Nephron progenitor cell (in vitro differentiated cells): ENCODE data around the gene PRR29.

Experiments
- DNase-seq: peaks from one replicate; pipeline ENCODE4 v3.0.0; 2021
- H3K27ac Mint-ChIP-seq: 2 replicates; pipeline ENCODE4 v1.8.0; 2021; ENCODE audit warnings: mild to moderate bottlenecking, moderate library complexity, mixed read lengths
- H3K27me3 Mint-ChIP-seq: 2 replicates; pipeline ENCODE4 v1.8.0; 2021; ENCODE audit warnings: mild to moderate bottlenecking, low read depth, mixed read lengths; ENCODE audit not compliant: poor library complexity
- H3K36me3 Mint-ChIP-seq: 2 replicates; pipeline ENCODE4 v1.8.0; 2021; ENCODE audit warnings: low read depth, mixed read lengths
- H3K4me1 Mint-ChIP-seq: 2 replicates; pipeline ENCODE4 v1.8.0; 2021; ENCODE audit warnings: mixed read lengths
- H3K4me3 Mint-ChIP-seq: 2 replicates; pipeline ENCODE4 v1.8.0; 2021; ENCODE audit warnings: mild to moderate bottlenecking, moderate library complexity, mixed read lengths
- H3K9me3 Mint-ChIP-seq: 2 replicates; pipeline ENCODE4 v1.8.0; 2021; ENCODE audit warnings: mild to moderate bottlenecking, moderate library complexity, mixed read lengths
- TF ChIP-seq, protein P1 (sequence below): fragments of 200-600 bp; sonication (generic); IDR thresholded peaks from 2 replicates; pipeline ENCODE4 v1.5.0; 2021; ENCODE audit warnings: antibody characterized with exemption

The PRR29 gene

DNA sequence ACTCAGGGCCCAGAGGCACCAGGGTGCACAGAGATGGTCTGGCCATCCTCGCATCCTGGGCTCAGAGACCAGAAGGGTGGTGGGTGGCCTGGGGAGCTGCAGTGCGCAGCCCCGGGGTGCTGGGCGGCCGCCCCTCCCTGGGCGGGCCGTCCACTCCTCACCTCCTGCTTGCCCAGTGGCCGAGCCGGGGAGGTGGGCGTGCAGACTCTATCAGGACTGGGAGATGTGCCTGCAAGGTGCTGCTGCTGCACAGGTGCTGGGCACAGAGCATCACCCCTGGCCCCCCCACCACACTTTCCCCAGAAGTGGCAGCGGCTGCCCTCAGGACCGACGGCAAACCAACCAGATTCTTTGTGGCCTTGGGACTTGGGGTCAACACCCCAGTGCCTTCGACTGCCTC is 25.4 kb upstream of the PRR29 start, which contains the start of gene SCN4A:
TSS of gene SCN4A (minus strand) at position 123 of the 400 bp plus-strand sequence. CDS start at position 46, 77 bp downstream.
- Mint-ChIP-seq H3K36me3 (no peaks in the 10 kb centered on the region), H3K27me3 (peaks cover 10% of the 10 kb centered on the region), H3K9me3 (no peaks in the 10 kb centered on the region), H3K27ac (no peak within 1 kb of the TSS), H3K4me1 (peaks cover 17% of the 10 kb centered on the region), H3K4me3 (no peak within 1 kb of the TSS)
- TF ChIP-seq, protein P1, sequence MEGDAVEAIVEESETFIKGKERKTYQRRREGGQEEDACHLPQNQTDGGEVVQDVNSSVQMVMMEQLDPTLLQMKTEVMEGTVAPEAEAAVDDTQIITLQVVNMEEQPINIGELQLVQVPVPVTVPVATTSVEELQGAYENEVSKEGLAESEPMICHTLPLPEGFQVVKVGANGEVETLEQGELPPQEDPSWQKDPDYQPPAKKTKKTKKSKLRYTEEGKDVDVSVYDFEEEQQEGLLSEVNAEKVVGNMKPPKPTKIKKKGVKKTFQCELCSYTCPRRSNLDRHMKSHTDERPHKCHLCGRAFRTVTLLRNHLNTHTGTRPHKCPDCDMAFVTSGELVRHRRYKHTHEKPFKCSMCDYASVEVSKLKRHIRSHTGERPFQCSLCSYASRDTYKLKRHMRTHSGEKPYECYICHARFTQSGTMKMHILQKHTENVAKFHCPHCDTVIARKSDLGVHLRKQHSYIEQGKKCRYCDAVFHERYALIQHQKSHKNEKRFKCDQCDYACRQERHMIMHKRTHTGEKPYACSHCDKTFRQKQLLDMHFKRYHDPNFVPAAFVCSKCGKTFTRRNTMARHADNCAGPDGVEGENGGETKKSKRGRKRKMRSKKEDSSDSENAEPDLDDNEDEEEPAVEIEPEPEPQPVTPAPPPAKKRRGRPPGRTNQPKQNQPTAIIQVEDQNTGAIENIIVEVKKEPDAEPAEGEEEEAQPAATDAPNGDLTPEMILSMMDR = no peak
- no peak for DNase-seq

DNA sequence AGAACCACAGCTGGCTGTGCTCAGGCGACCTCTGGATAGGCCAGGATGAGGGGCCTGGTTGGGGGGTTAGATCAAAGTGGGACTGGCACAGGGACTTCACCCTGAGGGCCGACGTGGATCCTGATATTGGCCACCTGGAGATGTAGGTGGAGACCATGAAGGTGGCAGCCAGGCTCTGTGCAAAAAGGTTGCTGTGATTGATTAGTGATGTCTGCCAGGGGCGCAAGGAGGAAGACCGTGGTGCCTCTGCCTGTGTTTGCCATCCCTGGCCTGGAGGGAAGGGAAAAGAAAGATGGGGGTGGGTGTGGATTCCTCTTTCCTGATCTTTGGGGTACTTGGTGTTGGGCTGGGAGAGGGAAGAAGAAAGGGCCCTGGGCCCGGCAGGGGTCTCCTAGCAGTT is 24.9 kb upstream of the PRR29 start:
- Mint-ChIP-seq H3K9me3 (no peaks in the 10 kb centered on the region), H3K36me3 (no peaks in the 10 kb centered on the region), H3K4me3 (no peak overlapping the region), H3K27ac (no peak overlapping the region), H3K4me1 (peaks cover 17% of the 10 kb centered on the region), H3K27me3 (peaks cover 10% of the 10 kb centered on the region)
- DNase-seq = no peak
- TF ChIP-seq, protein P1 = no peak

DNA sequence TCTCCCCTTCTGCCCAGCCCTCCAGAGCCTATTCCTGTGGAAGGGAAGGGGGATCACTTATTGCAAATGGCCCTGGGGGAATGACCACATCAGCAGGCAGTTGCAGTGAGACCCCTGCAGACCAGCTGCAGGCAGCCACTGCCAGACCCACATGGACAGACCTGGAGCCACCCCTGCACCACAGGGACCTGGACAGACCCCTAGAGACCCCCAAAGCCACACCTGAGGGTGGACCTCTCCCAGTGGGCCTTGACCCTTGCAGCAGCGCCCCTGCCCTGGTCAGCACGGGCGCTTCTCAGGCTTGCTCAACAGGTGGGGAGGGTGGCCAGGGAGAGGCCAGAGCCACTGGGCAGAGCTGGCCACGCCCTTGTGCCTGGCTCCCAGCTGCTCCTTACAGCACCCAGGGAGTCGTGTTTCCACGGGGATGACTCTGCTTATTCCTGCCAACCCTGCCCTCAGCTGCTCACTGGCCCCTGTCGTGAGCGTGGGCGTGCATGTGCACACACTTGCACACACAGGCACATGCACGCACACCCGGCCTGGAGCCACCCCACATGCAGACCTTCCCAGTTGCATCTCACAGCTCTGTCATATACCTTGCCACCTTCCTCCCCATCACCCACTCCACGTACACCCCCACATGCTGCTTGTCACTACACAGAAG is 24.1 kb upstream of the PRR29 start:
- TF ChIP-seq, protein P1 = no peak
- Mint-ChIP-seq H3K4me3 (no peak overlapping the region), H3K9me3 (no peaks in the 10 kb centered on the region), H3K4me1 (peaks cover 17% of the 10 kb centered on the region), H3K27ac (no peak overlapping the region), H3K36me3 (no peaks in the 10 kb centered on the region), H3K27me3 (peaks cover 7% of the 10 kb centered on the region)
- no peak for DNase-seq

DNA sequence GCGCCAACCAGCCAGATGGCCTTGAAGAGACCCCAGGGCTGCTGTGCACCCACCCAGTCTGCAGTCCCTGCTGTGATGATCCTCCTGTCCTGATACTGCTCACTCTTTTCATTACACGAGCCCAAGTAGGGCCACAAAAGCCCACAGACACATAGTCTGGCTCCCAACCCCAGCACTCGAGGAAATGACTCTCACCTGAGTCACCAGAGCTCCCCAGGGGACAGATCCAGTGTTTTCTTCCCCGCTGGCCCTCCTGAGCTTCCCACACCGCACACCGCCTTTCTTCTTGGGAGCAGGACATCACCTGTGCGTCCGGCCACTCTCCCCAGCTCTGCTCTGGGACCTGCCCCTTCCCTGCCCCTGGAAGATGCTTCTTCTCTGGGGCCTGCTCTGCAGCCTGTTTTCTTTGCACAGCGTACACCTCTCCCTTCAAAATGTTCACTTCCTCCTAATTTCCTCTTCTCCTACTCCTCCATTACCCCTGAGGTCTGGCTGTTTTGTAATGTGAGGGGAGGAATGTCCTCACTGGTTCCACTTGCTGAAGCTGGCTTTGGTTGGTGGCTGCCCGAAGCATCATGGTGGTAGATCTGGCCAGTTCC is 23.5 kb upstream of the PRR29 start:
- Mint-ChIP-seq H3K36me3 (no peaks in the 10 kb centered on the region), H3K4me1 (peaks cover 17% of the 10 kb centered on the region), H3K9me3 (no peaks in the 10 kb centered on the region), H3K27me3 (peaks cover 7% of the 10 kb centered on the region), H3K27ac (no peak overlapping the region), H3K4me3 (no peak overlapping the region)
- no peak for DNase-seq
- TF ChIP-seq, protein P1 = no peak

DNA sequence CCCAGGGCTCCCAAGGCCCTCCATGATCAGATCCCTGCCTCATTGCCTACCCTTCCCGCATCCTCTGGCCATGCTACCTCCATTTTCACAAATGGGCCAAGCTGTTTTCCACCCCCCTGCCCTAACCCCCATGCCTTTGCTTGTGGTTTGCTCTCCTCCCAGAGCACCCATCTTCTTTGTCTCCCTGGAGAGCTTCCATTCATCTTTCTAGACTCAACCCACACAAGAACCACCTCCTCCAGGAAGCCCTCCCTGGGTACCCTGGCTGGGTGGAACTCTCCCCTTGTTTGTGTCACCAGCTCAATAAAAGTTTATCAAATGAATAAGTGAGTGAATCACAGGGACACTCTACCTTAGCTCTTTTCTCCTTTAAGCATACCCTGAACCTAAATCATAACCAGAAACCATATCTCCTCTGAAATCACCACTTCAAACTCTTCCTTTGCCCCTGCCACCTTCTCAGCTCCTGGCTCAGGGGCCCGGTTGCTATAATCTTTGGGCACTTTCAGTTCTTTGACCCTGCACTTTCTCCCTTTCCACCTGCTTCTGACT is 22.5 kb upstream of the PRR29 start:
- Mint-ChIP-seq H3K27ac (no peak overlapping the region), H3K27me3 (peaks cover 7% of the 10 kb centered on the region), H3K4me3 (no peak overlapping the region), H3K36me3 (no peaks in the 10 kb centered on the region), H3K4me1 (peaks cover 17% of the 10 kb centered on the region), H3K9me3 (peaks cover 1% of the 10 kb centered on the region)
- TF ChIP-seq, protein P1 = no peak
- no peak for DNase-seq
